ENCODE measurements around the gene PTPRN2.
A peak's percentile ranks its signal among the peaks of the same experiment; 100 is the strongest.

PTPRN2 gene

GRCh38 chr7:158009886-158010285 is 577.7 kb downstream of the PTPRN2 start:
- Histone ChIP-seq H3K4me3 (ENCODE audit: low read length in 2 of 2) (no peak overlapping the region), H3K9ac (ENCODE audit: low read depth, low read length, poor library complexity) (no peak overlapping the region), H4K8ac (ENCODE audit: low read depth, low read length) (no peak overlapping the region), H3K27ac (replicated peaks; ENCODE audit: low read length) (no peak overlapping the region), H3K4me1 (ENCODE audit: control insufficient read depth in 2 of 2, insufficient read depth in 1 of 2, low read depth in 1 of 2, low read length in 2 of 2) (peaks cover 3 to 20% of the 10 kb centered on the region in 2 donors), H2BK12ac (ENCODE audit: low read length) (peak overlapping the region; percentile 73), H2BK5ac (ENCODE audit: low read length) (no peak overlapping the region), H2BK120ac (ENCODE audit: low read depth, low read length) (no peak overlapping the region), H4K91ac (ENCODE audit: low read depth, low read length, poor library complexity) (no peak overlapping the region), H3K4ac (ENCODE audit: low read length) (no peak overlapping the region), H3K27me3 (ENCODE audit: control insufficient read depth in 3 of 3, insufficient read depth in 3 of 3, low read depth in 1 of 3, low read length in 3 of 3) (peaks cover 0 to 11% (median 5%) of the 10 kb centered on the region in 3 experiments), H3K79me1 (ENCODE audit: low read depth, low read length) (no peaks in the 10 kb centered on the region), H3K9me3 (replicated peaks in 1 of 2; ENCODE audit: control insufficient read depth in 2 of 2, insufficient read depth in 1 of 2, low read depth in 1 of 2, low read length in 2 of 2) (no peaks in the 10 kb centered on the region), H2AFZ (ENCODE audit: low read length) (no peak overlapping the region), H2AK5ac (ENCODE audit: low read depth, low read length) (peak overlapping the region; percentile 1), H2BK15ac (ENCODE audit: low read length) (no peak overlapping the region), H3K4me2 (ENCODE audit: insufficient read depth, low read length, poor library complexity, severe bottlenecking) (no peak overlapping the region), H3K18ac (ENCODE audit: low read length) (no peak overlapping the region), H3K36me3 (replicated peaks in 1 of 2; ENCODE audit: control insufficient read depth in 2 of 2, insufficient read depth in 2 of 2, low read length in 2 of 2) (no peaks in the 10 kb centered on the region), H3K14ac (ENCODE audit: low read length) (no peak overlapping the region), H3K23ac (ENCODE audit: low read depth, low read length, poor library complexity) (no peak overlapping the region)
- DNase-seq (ENCODE audit: low spot score), result no peak
- WGBS, 2 donors (ENCODE audit: extremely low coverage in 2 of 2, insufficient read length in 2 of 2, insufficient replicate concordance in 1 of 2), result no CpG with 5 or more reads among the region's 9 CpGs

GRCh38 chr7:158008267-158008666 is 579.4 kb downstream of the PTPRN2 start:
- Histone ChIP-seq H3K4ac (ENCODE audit: low read length) (no peak overlapping the region), H2BK120ac (ENCODE audit: low read depth, low read length) (no peak overlapping the region), H2AK5ac (ENCODE audit: low read depth, low read length) (no peak overlapping the region), H3K18ac (ENCODE audit: low read length) (no peak overlapping the region), H3K23ac (ENCODE audit: low read depth, low read length, poor library complexity) (no peak overlapping the region), H4K91ac (ENCODE audit: low read depth, low read length, poor library complexity) (no peak overlapping the region), H3K27me3 (ENCODE audit: control insufficient read depth in 3 of 3, insufficient read depth in 3 of 3, low read depth in 1 of 3, low read length in 3 of 3) (peaks cover 0 to 5% (median 5%) of the 10 kb centered on the region in 3 experiments), H3K4me2 (ENCODE audit: insufficient read depth, low read length, poor library complexity, severe bottlenecking) (no peak overlapping the region), H4K8ac (ENCODE audit: low read depth, low read length) (no peak overlapping the region), H3K27ac (replicated peaks; ENCODE audit: low read length) (no peak overlapping the region), H2BK5ac (ENCODE audit: low read length) (no peak overlapping the region), H3K9me3 (replicated peaks in 1 of 2; ENCODE audit: control insufficient read depth in 2 of 2, insufficient read depth in 1 of 2, low read depth in 1 of 2, low read length in 2 of 2) (no peaks in the 10 kb centered on the region), H3K4me1 (ENCODE audit: control insufficient read depth in 2 of 2, insufficient read depth in 1 of 2, low read depth in 1 of 2, low read length in 2 of 2) (peaks cover 3 to 16% of the 10 kb centered on the region in 2 donors), H2AFZ (ENCODE audit: low read length) (no peak overlapping the region), H3K9ac (ENCODE audit: low read depth, low read length, poor library complexity) (no peak overlapping the region), H2BK12ac (ENCODE audit: low read length) (no peak overlapping the region), H3K4me3 (ENCODE audit: low read length in 2 of 2) (no peak overlapping the region), H2BK15ac (ENCODE audit: low read length) (no peak overlapping the region), H3K36me3 (replicated peaks in 1 of 2; ENCODE audit: control insufficient read depth in 2 of 2, insufficient read depth in 2 of 2, low read length in 2 of 2) (no peaks in the 10 kb centered on the region), H3K14ac (ENCODE audit: low read length) (no peak overlapping the region), H3K79me1 (ENCODE audit: low read depth, low read length) (no peaks in the 10 kb centered on the region)
- WGBS, 2 donors (ENCODE audit: extremely low coverage in 2 of 2, insufficient read length in 2 of 2, insufficient replicate concordance in 1 of 2), result no CpG with 5 or more reads among the region's 12 CpGs
- no peak for DNase-seq (ENCODE audit: low spot score)

- Histone ChIP-seq H3K27me3 (ENCODE audit: control insufficient read depth in 3 of 3, insufficient read depth in 3 of 3, low read depth in 1 of 3, low read length in 3 of 3) (peaks cover 0 to 5% (median 5%) of the 10 kb centered on the region in 3 experiments), H4K91ac (ENCODE audit: low read depth, low read length, poor library complexity) (no peak overlapping the region), H4K8ac (ENCODE audit: low read depth, low read length) (peak overlapping the region; percentile 95), H3K23ac (ENCODE audit: low read depth, low read length, poor library complexity) (peak overlapping the region; percentile 4), H2AFZ (ENCODE audit: low read length) (no peak overlapping the region), H3K27ac (replicated peaks; ENCODE audit: low read length) (no peak overlapping the region), H3K9me3 (replicated peaks in 1 of 2; ENCODE audit: control insufficient read depth in 2 of 2, insufficient read depth in 1 of 2, low read depth in 1 of 2, low read length in 2 of 2) (no peaks in the 10 kb centered on the region), H3K9ac (ENCODE audit: low read depth, low read length, poor library complexity) (peak overlapping the region; percentile 1), H3K18ac (ENCODE audit: low read length) (peak overlapping the region; percentile 24), H3K79me1 (ENCODE audit: low read depth, low read length) (no peaks in the 10 kb centered on the region), H2BK15ac (ENCODE audit: low read length) (peak overlapping the region; percentile 78), H3K4me2 (ENCODE audit: insufficient read depth, low read length, poor library complexity, severe bottlenecking) (no peak overlapping the region), H3K36me3 (replicated peaks in 1 of 2; ENCODE audit: control insufficient read depth in 2 of 2, insufficient read depth in 2 of 2, low read length in 2 of 2) (no peaks in the 10 kb centered on the region), H3K14ac (ENCODE audit: low read length) (peak overlapping the region; percentile 96), H2BK12ac (ENCODE audit: low read length) (peak overlapping the region; percentile 92), H3K4me1 (ENCODE audit: control insufficient read depth in 2 of 2, insufficient read depth in 1 of 2, low read depth in 1 of 2, low read length in 2 of 2) (peaks cover 3 to 16% of the 10 kb centered on the region in 2 donors), H2AK5ac (ENCODE audit: low read depth, low read length) (peak overlapping the region; percentile 90), H3K4ac (ENCODE audit: low read length) (no peak overlapping the region), H3K4me3 (ENCODE audit: low read length in 2 of 2) (peak overlapping the region in 1 of 2 donors; percentile 69), H2BK120ac (ENCODE audit: low read depth, low read length) (no peak overlapping the region), H2BK5ac (ENCODE audit: low read length) (no peak overlapping the region)
- no CpG with 5 or more reads among the region's 5 CpGs for WGBS, 2 donors (ENCODE audit: extremely low coverage in 2 of 2, insufficient read length in 2 of 2, insufficient replicate concordance in 1 of 2)
- DNase-seq (ENCODE audit: low spot score), result no peak
Measured at GRCh38 chr7:158007697-158008257, 579.8 kb downstream of the PTPRN2 start.

- H2BK12ac ChIP-seq (ENCODE audit: low read length), result peak overlapping the region; percentile 92
- WGBS, 2 donors (ENCODE audit: extremely low coverage in 2 of 2, insufficient read length in 2 of 2, insufficient replicate concordance in 1 of 2), result no CpG with 5 or more reads among the region's 29 CpGs
- no peaks in the 10 kb centered on the region for H3K79me1 ChIP-seq (ENCODE audit: low read depth, low read length)
- peak overlapping the region; percentile 96 for H3K14ac ChIP-seq (ENCODE audit: low read length)
- H3K9ac ChIP-seq (ENCODE audit: low read depth, low read length, poor library complexity), result peak overlapping the region; percentile 1
- no peak overlapping the region for H2AFZ ChIP-seq (ENCODE audit: low read length)
- H2BK15ac ChIP-seq (ENCODE audit: low read length), result peak overlapping the region; percentile 78
- H3K23ac ChIP-seq (ENCODE audit: low read depth, low read length, poor library complexity), result peak overlapping the region; percentile 4
- H2AK5ac ChIP-seq (ENCODE audit: low read depth, low read length), result peak overlapping the region; percentile 90
- peaks cover 3 to 16% of the 10 kb centered on the region in 2 donors for H3K4me1 ChIP-seq (ENCODE audit: control insufficient read depth in 2 of 2, insufficient read depth in 1 of 2, low read depth in 1 of 2, low read length in 2 of 2)
- no peak overlapping the region for H4K8ac ChIP-seq (ENCODE audit: low read depth, low read length)
- H3K27ac ChIP-seq (replicated peaks; ENCODE audit: low read length), result no peak overlapping the region
- no peaks in the 10 kb centered on the region for H3K36me3 ChIP-seq (replicated peaks in 1 of 2; ENCODE audit: control insufficient read depth in 2 of 2, insufficient read depth in 2 of 2, low read length in 2 of 2)
- peaks cover 0 to 5% (median 5%) of the 10 kb centered on the region in 3 experiments for H3K27me3 ChIP-seq (ENCODE audit: control insufficient read depth in 3 of 3, insufficient read depth in 3 of 3, low read depth in 1 of 3, low read length in 3 of 3)
- H3K4me2 ChIP-seq (ENCODE audit: insufficient read depth, low read length, poor library complexity, severe bottlenecking), result no peak overlapping the region
- DNase-seq (ENCODE audit: low spot score), result no peak
- no peak overlapping the region for H2BK5ac ChIP-seq (ENCODE audit: low read length)
- H3K4me3 ChIP-seq (ENCODE audit: low read length in 2 of 2), result peak overlapping the region in 1 of 2 donors; percentile 69
- H3K9me3 ChIP-seq (replicated peaks in 1 of 2; ENCODE audit: control insufficient read depth in 2 of 2, insufficient read depth in 1 of 2, low read depth in 1 of 2, low read length in 2 of 2), result no peaks in the 10 kb centered on the region
- no peak overlapping the region for H2BK120ac ChIP-seq (ENCODE audit: low read depth, low read length)
- peak overlapping the region; percentile 25 for H3K18ac ChIP-seq (ENCODE audit: low read length)
- no peak overlapping the region for H4K91ac ChIP-seq (ENCODE audit: low read depth, low read length, poor library complexity)
- H3K4ac ChIP-seq (ENCODE audit: low read length), result no peak overlapping the region
Measured at GRCh38 chr7:158006841-158007696, 580.6 kb downstream of the PTPRN2 start.
